GM12892 (cell line): ENCODE data around the gene GNB1L.
"Not testable (repeated sequence)": the region's sequence is repeated elsewhere in the genome, so short reads cannot be mapped to it uniquely, and the experiment has no call there.

Source experiments
- DNase-seq: peaks from one replicate; pipeline ENCODE4 v3.0.0; 2011; ENCODE audit not compliant: insufficient read length
- FAIRE-seq: peaks from 2 replicates; lab custom pipeline; 2011; peaks lifted over from hg19 to GRCh38; lab: Jason Lieb, UNC
- POLR2A ChIP-seq: IDR thresholded peaks from 2 replicates; pipeline ENCODE4 v1.6.1; 2011; ENCODE audit warnings: low read depth, low read length, control low read depth
- POLR2AphosphoS5 ChIP-seq: IDR thresholded peaks from 2 replicates; pipeline ENCODE4 v1.6.1; 2011; ENCODE audit warnings: low read depth, low read length, control low read depth
- TAF1 ChIP-seq: IDR thresholded peaks from 2 replicates; pipeline ENCODE4 v1.6.1; 2011; ENCODE audit warnings: low read depth, mild to moderate bottlenecking, control low read depth, low read length, borderline replicate concordance

GNB1L gene

DNA sequence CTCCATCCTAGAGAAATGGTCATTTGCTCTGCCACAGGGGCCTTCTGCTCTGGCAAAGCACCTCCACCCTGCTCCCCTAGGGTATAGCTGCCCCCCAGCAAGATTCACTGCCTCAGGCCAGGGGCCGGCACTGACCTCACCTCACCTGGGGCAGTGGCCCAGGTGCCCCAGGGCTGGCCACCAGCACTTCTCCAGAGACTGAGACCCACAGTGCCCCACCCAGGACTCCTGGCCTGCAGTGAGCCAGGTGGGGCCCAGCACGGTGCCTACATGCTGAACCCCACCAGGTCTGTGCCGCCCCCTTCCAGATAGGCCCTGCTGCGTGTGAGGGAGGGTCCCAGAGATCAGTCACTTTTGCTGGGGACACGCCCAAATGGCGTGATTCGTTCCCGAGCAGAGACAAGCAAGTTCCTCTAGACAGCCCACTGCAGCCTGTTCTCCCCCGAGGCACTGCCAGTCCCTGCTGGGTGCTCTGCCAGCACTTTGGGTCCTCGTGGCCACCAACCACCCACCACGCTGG, 10.8 kb downstream of the GNB1L start:
- FAIRE-seq (no peak), DNase-seq (no peak)
- TF ChIP-seq POLR2A (no peak), POLR2AphosphoS5 (no peak), TAF1 (no peak)

DNA sequence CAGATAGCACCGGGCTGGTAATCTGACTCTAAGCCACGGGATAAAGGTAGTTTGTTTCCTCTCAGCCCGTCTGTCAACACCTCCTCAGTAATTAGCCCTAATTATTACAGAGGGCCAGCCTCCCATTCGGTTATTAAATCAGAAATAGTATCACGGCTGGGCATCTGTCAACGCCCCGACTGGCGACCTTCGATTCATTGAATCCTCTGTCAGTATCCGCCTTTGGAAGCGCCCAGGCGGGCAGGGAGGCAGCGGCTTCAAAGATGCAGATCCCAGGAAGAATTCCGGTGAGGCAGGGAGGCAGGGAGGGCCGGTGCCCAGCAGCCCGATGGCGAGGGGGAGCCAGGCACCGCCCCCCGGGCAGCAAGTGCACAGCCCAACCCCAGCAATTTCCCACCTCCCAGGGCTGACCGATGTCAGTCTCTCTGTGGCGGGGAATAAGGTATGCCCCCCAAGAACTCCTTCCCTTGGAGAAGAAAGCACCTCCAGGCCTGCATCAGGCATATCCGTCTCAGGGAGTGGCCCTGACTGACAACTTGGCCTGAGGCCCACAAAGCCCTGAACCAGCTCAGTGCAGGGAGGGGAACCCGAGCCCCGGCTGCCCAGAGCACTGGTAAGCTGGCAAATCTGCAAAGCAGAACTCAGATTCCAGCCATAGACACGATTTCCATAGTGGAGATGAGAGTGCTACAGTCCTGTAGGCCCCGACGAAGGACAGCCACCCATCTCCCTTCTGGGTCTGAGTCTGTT, 11.4 kb downstream of the GNB1L start:
- FAIRE-seq, result no peak
- no peak for TF ChIP-seq TAF1
- no peak for TF ChIP-seq POLR2AphosphoS5
- TF ChIP-seq POLR2A, result no peak
- DNase-seq, result no peak

GRCh38 chr22:19842393-19843106, 12.1 kb downstream of the GNB1L start:
- DNase-seq (no peak), FAIRE-seq (no peak)
- TF ChIP-seq TAF1 (no peak), POLR2AphosphoS5 (no peak), POLR2A (no peak)

GRCh38 chr22:19841641-19842392, 12.9 kb downstream of the GNB1L start:
- FAIRE-seq (peak; percentile 61), DNase-seq (no peak)
- TF ChIP-seq POLR2A (no peak), TAF1 (no peak), POLR2AphosphoS5 (no peak)

DNA sequence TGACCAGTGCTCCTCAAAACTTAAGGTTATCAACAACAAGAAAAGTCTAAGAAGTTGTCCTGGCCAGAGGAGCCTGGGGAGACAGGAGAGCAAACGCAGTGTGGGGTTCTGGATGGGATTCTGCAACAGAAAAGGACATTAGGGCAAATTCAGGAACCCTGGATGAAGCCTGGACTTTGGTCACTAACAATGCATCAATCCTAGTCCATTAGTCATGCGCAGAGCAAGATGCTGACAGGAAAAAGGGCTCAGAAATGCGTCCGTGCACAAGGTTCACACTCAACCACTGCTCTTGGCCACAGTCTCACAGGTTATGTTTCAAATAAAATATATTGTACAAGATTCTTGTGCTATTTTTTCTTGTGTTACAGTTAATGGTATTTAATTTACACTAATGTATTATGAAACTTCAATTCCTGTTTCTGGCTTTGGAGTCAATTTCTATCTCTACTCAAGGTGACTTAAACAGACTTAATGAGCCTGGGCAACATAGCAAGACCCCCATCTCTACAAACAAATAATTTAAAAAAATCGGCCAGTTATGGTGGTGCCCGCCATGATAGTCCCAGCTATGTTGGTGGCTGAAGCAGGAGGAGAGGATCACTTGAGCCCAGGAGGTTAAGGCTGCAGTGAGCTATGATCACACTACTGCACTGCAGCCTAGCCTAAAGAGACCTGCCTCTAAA, 13.6 kb downstream of the GNB1L start:
- FAIRE-seq (no peak), DNase-seq (no peak)
- TF ChIP-seq POLR2AphosphoS5, result no peak
- no peak for TF ChIP-seq POLR2A
- no peak for TF ChIP-seq TAF1

DNA sequence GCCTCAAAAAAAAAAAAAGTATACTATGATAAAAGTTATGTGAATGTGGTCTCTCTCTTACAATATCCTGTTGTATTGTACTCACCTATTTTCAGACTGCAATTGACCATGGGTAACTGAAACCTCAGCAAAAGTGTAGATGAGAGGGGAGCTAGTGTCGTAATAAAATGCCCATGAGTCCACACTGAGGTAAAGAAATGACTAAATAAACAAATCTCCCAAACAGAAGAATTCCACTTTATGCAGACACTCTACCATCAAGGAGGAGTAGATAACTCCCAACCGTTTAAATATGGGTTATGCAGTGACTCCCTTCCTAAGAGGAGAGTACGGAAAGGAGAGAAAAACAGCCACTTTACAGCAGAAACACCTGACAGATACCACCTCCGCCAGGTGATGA, 14.6 kb downstream of the GNB1L start:
- no peak for FAIRE-seq
- TF ChIP-seq POLR2AphosphoS5 (no peak), TAF1 (no peak), POLR2A (no peak)
- no peak for DNase-seq

DNA sequence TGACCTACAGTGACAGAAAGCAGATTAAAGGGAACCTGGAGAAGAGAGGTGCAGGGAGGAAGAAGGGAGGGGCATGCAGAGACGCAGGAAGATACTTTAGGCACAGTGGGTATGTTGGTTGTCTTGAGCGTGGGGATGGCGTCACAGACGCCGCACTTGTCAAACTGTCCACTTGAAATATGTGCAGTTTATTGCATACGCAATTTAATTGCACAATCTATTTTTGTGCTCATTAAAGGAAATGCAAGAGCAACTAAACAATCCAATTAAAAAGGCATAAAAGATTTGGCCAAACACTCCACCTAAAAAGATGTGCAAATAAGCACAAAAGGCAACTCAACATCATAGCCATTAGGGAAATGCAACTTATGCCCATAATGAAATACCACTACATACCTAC, 16.8 kb downstream of the GNB1L start:
- DNase-seq (no peak), FAIRE-seq (no peak)
- TF ChIP-seq TAF1, result no peak
- TF ChIP-seq POLR2A, result no peak
- TF ChIP-seq POLR2AphosphoS5, result no peak

GRCh38 chr22:19836512-19836911, 18.2 kb downstream of the GNB1L start:
- no peak for TF ChIP-seq POLR2A
- TF ChIP-seq TAF1, result no peak
- TF ChIP-seq POLR2AphosphoS5, result no peak
- DNase-seq (no peak), FAIRE-seq (no peak)

GRCh38 chr22:19834599-19834998, 20.1 kb downstream of the GNB1L start:
- TF ChIP-seq TAF1 (no peak), POLR2AphosphoS5 (no peak), POLR2A (no peak)
- FAIRE-seq, result no peak
- DNase-seq, result no peak

- FAIRE-seq, DNase-seq: not testable (repeated sequence)
These were observed 21.3 kb downstream of the GNB1L start for GRCh38 chr22:19833327-19833726.
